Measurements from ENCODE around the gene CCIN.

GRCh38 chr9:36150574-36151315, 18.4 kb upstream of the CCIN start:
- TF ChIP-seq CTCF (IDR thresholded peaks at IDR 0.05): no peak
- TF ChIP-seq POLR2A (IDR thresholded peaks at IDR 0.05): no peak

Data from Peyer's patch (tissue), 4 donors.